Endothelial cell of umbilical vein (primary cell): ENCODE measurements around the gene CHST8.

Experiments
- EZH2 ChIP-seq: IDR thresholded peaks from 2 replicates; pipeline ENCODE4 v1.6.1; 2012; ENCODE audit warnings: borderline replicate concordance, low read depth, mild to moderate bottlenecking, moderate library complexity, low read length, inconsistent platforms; ENCODE audit not compliant: severe bottlenecking
- FOS ChIP-seq: IDR thresholded peaks from 2 replicates; pipeline ENCODE4 v1.6.1; 2011; ENCODE audit warnings: mild to moderate bottlenecking, low read length, moderate library complexity, borderline replicate concordance; ENCODE audit not compliant: insufficient read depth
- POLR2A ChIP-seq: IDR thresholded peaks from 2 replicates; pipeline ENCODE4 v1.6.1; 2012; ENCODE audit warnings: low read depth, mild to moderate bottlenecking, control low read depth, low read length
- TF ChIP-seq, protein P1 (sequence below), 2 donors: IDR thresholded peaks; 1 replicate in 1 of 2; 2 replicates in 1 of 2; pipeline ENCODE4 v1.5.1; 2011; ENCODE audit warnings: low read length in 2 of 2, mild to moderate bottlenecking in 2 of 2, moderate library complexity in 2 of 2, control low read depth in 1 of 2, inconsistent platforms in 1 of 2, low read depth in 1 of 2; ENCODE audit not compliant: insufficient read depth in 1 of 2; ENCODE audit errors: extremely low read depth in 1 of 2

- TF ChIP-seq, protein P1, sequence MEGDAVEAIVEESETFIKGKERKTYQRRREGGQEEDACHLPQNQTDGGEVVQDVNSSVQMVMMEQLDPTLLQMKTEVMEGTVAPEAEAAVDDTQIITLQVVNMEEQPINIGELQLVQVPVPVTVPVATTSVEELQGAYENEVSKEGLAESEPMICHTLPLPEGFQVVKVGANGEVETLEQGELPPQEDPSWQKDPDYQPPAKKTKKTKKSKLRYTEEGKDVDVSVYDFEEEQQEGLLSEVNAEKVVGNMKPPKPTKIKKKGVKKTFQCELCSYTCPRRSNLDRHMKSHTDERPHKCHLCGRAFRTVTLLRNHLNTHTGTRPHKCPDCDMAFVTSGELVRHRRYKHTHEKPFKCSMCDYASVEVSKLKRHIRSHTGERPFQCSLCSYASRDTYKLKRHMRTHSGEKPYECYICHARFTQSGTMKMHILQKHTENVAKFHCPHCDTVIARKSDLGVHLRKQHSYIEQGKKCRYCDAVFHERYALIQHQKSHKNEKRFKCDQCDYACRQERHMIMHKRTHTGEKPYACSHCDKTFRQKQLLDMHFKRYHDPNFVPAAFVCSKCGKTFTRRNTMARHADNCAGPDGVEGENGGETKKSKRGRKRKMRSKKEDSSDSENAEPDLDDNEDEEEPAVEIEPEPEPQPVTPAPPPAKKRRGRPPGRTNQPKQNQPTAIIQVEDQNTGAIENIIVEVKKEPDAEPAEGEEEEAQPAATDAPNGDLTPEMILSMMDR (IDR thresholded peaks at IDR 0.05; ENCODE audit: extremely low read depth in 1 of 2, insufficient read depth in 1 of 2, low read depth in 1 of 2, low read length in 2 of 2): no peak
- TF ChIP-seq FOS: no peak
- no peak for TF ChIP-seq EZH2
- TF ChIP-seq POLR2A: no peak
Observed at GRCh38 chr19:33745297-33745696, 123.5 kb downstream of the CHST8 start.
